Thyroid gland (tissue), 4 donors: ENCODE measurements around the gene BAK1. TPM values are rescaled to one million over a fixed set of nuclear protein-coding genes. Genes with fewer than 3 reads are reported as not detected.

ENCODE experiments used
- DNase-seq, 2 donors: peaks; one replicate each; pipeline ENCODE4 v3.0.0-alpha.2; 2019
- H3K27ac ChIP-seq, 3 donors: fragments of 200-600 bp; sonication (generic); 1 replicate in 2 of 3; 2 replicates in 1 of 3; pipeline ENCODE4 v1.5.1; 2016 to 2019; ENCODE audit warnings: mild to moderate bottlenecking in 1 of 3, moderate library complexity in 1 of 3
- H3K27me3 ChIP-seq: fragments of 200-600 bp; sonication (generic); one replicate; pipeline ENCODE4 v1.5.1; 2019
- H3K36me3 ChIP-seq, 2 donors: fragments of 200-600 bp; sonication (generic); one replicate each; pipeline ENCODE4 v1.5.1; 2016 to 2019
- H3K4me1 ChIP-seq, 2 donors: fragments of 200-600 bp; sonication (generic); one replicate each; pipeline ENCODE4 v1.5.1; 2017 to 2019
- H3K4me3 ChIP-seq, 3 donors: fragments of 200-600 bp; sonication (generic); replicated peaks in 1 of 3; 1 replicate in 2 of 3; 2 replicates in 1 of 3; pipeline ENCODE4 v1.5.1; 2016; ENCODE audit warnings: mild to moderate bottlenecking in 1 of 3
- H3K9me3 ChIP-seq: fragments of 200-600 bp; sonication (generic); one replicate; pipeline ENCODE4 v1.5.1; 2017
- CTCF ChIP-seq, 6 experiments: fragments of 200-600 bp in 3 of 6; fragments of 450-650 bp in 3 of 6; sonication (generic) in 3 of 6; IDR thresholded peaks; one replicate each; pipeline ENCODE4 v1.5.1; 2016 to 2019; ENCODE audit warnings: antibody characterized with exemption in 6 of 6, mild to moderate bottlenecking in 2 of 6, inconsistent platforms in 1 of 6, moderate library complexity in 1 of 6
- POLR2A ChIP-seq, 2 donors: fragments of 450-650 bp; IDR thresholded peaks; one replicate each; pipeline ENCODE4 v1.6.1; 2017; ENCODE audit warnings: antibody characterized with exemption in 2 of 2, mild to moderate bottlenecking in 2 of 2, moderate library complexity in 1 of 2
- WGBS, 2 donors: methylation state at CpG; one replicate each; pipeline ENCODE4 v1.1.5; 2017; 5-methylcytosine and 5-hydroxymethylcytosine counted together
- intact Hi-C: fragments of 100-400 bp; cut with DNase I; formaldehyde crosslinking; loops from one replicate; pipeline ENCODE4 v1.15.1; 2023
- total RNA-seq, 4 donors: library from RNA; depleted of rRNA; stranded (reverse); fragments of >200 nt; gene quantifications; one replicate each; pipeline ENCODE4 v1.2.3, GENCODE V29; 2016

The BAK1 gene
- total RNA-seq, 4 donors from 2014 or later: 2.3 to 8.5 (median 4.6) TPM

- no peaks in the 10 kb centered on the region for H3K36me3 ChIP-seq
- TF ChIP-seq CTCF (IDR thresholded peaks at IDR 0.05): no peak
- no peak for TF ChIP-seq POLR2A (IDR thresholded peaks at IDR 0.05)
- 69 to 71% methylated on average over 6 to 8 of the region's 8 CpGs for WGBS, 2 donors
- DNase-seq: no peak
- H3K27ac ChIP-seq: no peak overlapping the region
- H3K4me3 ChIP-seq: no peak overlapping the region
- no peaks in the 10 kb centered on the region for H3K27me3 ChIP-seq
- H3K4me1 ChIP-seq: peaks cover 8 to 22% of the 10 kb centered on the region in 2 donors
- no peaks in the 10 kb centered on the region for H3K9me3 ChIP-seq
- intact Hi-C loops: loop anchor here (2.0 to 10.0 kb wide), 3 partner anchors 117 to 571 kb away; no protein-coding TSS in a partner anchor
Observed at GRCh38 chr6:33583591-33584155, 3.6 kb upstream of the BAK1 start.

- Histone ChIP-seq H3K4me1 (peaks cover 9 to 25% of the 10 kb centered on the region in 2 donors), H3K27ac (no peak overlapping the region), H3K4me3 (no peak overlapping the region), H3K36me3 (no peaks in the 10 kb centered on the region), H3K9me3 (no peaks in the 10 kb centered on the region), H3K27me3 (no peaks in the 10 kb centered on the region)
- intact Hi-C loops: loop anchor here (10.0 kb wide), 2 partner anchors 184 to 574 kb away; no protein-coding TSS in a partner anchor
- 93 to 98% methylated on average over 5 of the region's 5 CpGs for WGBS, 2 donors
- no peak for TF ChIP-seq CTCF (IDR thresholded peaks at IDR 0.05)
- TF ChIP-seq POLR2A (IDR thresholded peaks at IDR 0.05): no peak
- no peak for DNase-seq
Observed at GRCh38 chr6:33581186-33581585, 1.1 kb upstream of the BAK1 start.

- 76 to 77% methylated on average over 9 of the region's 9 CpGs for WGBS, 2 donors
- Histone ChIP-seq H3K4me3 (peak overlapping the region in 1 of 3 donors; percentile 51), H3K27me3 (no peaks in the 10 kb centered on the region), H3K36me3 (peaks cover 18 to 20% of the 10 kb centered on the region in 2 donors), H3K27ac (no peak overlapping the region), H3K4me1 (peaks cover 9 to 18% of the 10 kb centered on the region in 2 donors), H3K9me3 (no peaks in the 10 kb centered on the region)
- TF ChIP-seq POLR2A (IDR thresholded peaks at IDR 0.05) (no peak), CTCF (IDR thresholded peaks at IDR 0.05) (no peak)
- intact Hi-C loops: no loop called here
- no peak for DNase-seq
Observed at GRCh38 chr6:33578588-33579011, 1.5 kb downstream of the BAK1 start.

GRCh38 chr6:33578164-33578563, 1.9 kb downstream of the BAK1 start:
- 87 to 90% methylated on average over 7 of the region's 7 CpGs for WGBS, 2 donors
- peaks cover 9 to 18% of the 10 kb centered on the region in 2 donors for H3K4me1 ChIP-seq
- intact Hi-C loops: no loop called here
- no peak for DNase-seq
- H3K36me3 ChIP-seq: peaks cover 18 to 20% of the 10 kb centered on the region in 2 donors
- H3K4me3 ChIP-seq: peak overlapping the region in 1 of 3 donors; percentile 51
- H3K9me3 ChIP-seq: no peaks in the 10 kb centered on the region
- TF ChIP-seq POLR2A (IDR thresholded peaks at IDR 0.05) (no peak), CTCF (IDR thresholded peaks at IDR 0.05) (no peak)
- H3K27ac ChIP-seq: no peak overlapping the region
- no peaks in the 10 kb centered on the region for H3K27me3 ChIP-seq

GRCh38 chr6:33577718-33578117, 2.4 kb downstream of the BAK1 start:
- H3K27me3 ChIP-seq: no peaks in the 10 kb centered on the region
- WGBS, 2 donors: 94 to 100% methylated on average over 1 to 4 of the region's 6 CpGs

More at GRCh38 chr6:33577718-33578117, 2.4 kb downstream of the BAK1 start:
- H3K9me3 ChIP-seq: no peaks in the 10 kb centered on the region
- H3K36me3 ChIP-seq: peaks cover 18 to 20% of the 10 kb centered on the region in 2 donors
- H3K4me1 ChIP-seq: peaks cover 9 to 18% of the 10 kb centered on the region in 2 donors
- DNase-seq: no peak
- H3K27ac ChIP-seq: peak overlapping the region in 1 of 3 donors; percentile 30
- no peak for TF ChIP-seq POLR2A (IDR thresholded peaks at IDR 0.05)
- no peak overlapping the region for H3K4me3 ChIP-seq
- intact Hi-C loops: no loop called here
